Measurements from ENCODE around the gene RIPOR1. TPM values are rescaled to one million over a fixed set of nuclear protein-coding genes. Genes with fewer than 3 reads are reported as not detected.

The RIPOR1 gene
- total RNA-seq, 1 donor from 2014 or later, result 77.0 TPM

DNA sequence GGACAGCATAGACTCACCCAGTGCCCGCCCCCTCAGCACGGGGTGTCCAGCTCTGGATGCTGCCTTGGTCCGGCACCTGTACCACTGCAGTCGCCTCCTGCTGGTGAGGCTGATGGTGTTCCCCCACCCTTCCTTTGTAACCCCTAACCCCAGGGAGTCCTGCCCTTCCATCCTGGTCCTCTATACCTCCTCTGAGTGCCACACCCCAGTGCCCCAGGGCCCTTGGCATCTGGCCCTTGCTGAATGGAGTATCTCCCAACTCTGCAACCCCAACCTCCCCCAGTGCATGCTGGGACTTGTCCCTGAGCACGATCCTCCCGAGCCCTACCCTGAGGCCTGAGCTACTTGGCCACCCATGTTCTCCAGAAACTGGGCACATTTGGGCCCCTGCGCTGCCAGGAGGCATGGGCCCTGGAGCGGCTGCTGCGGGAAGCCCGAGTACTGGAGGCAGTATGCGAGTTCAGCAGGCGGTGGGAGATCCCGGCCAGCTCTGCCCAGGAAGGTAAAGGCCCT is 15.8 kb downstream of the RIPOR1 start:
- TF ChIP-seq, protein P1, sequence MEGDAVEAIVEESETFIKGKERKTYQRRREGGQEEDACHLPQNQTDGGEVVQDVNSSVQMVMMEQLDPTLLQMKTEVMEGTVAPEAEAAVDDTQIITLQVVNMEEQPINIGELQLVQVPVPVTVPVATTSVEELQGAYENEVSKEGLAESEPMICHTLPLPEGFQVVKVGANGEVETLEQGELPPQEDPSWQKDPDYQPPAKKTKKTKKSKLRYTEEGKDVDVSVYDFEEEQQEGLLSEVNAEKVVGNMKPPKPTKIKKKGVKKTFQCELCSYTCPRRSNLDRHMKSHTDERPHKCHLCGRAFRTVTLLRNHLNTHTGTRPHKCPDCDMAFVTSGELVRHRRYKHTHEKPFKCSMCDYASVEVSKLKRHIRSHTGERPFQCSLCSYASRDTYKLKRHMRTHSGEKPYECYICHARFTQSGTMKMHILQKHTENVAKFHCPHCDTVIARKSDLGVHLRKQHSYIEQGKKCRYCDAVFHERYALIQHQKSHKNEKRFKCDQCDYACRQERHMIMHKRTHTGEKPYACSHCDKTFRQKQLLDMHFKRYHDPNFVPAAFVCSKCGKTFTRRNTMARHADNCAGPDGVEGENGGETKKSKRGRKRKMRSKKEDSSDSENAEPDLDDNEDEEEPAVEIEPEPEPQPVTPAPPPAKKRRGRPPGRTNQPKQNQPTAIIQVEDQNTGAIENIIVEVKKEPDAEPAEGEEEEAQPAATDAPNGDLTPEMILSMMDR (IDR thresholded peaks at IDR 0.05), result no peak
- no peaks in the 10 kb centered on the region for H3K27me3 Mint-ChIP-seq (ENCODE audit: unreplicated experiment)
- no peak overlapping the region for H3K27ac Mint-ChIP-seq (ENCODE audit: unreplicated experiment)
- peaks cover 24% of the 10 kb centered on the region for H3K36me3 Mint-ChIP-seq (ENCODE audit: unreplicated experiment)
- no peaks in the 10 kb centered on the region for H3K9me3 Mint-ChIP-seq (ENCODE audit: unreplicated experiment)
- no peak for DNase-seq (ENCODE audit: extremely low spot score, unreplicated experiment)
- peaks cover 20% of the 10 kb centered on the region for H3K4me1 Mint-ChIP-seq (ENCODE audit: unreplicated experiment)
- no peak overlapping the region for H3K4me3 Mint-ChIP-seq (ENCODE audit: unreplicated experiment)

GRCh38 chr16:67544844-67545664 is 16.4 kb downstream of the RIPOR1 start:
- no peaks in the 10 kb centered on the region for H3K9me3 Mint-ChIP-seq (ENCODE audit: unreplicated experiment)
- H3K4me3 Mint-ChIP-seq (ENCODE audit: unreplicated experiment), result no peak overlapping the region
- H3K4me1 Mint-ChIP-seq (ENCODE audit: unreplicated experiment), result peaks cover 20% of the 10 kb centered on the region
- no peak for DNase-seq (ENCODE audit: extremely low spot score, unreplicated experiment)
- peaks cover 24% of the 10 kb centered on the region for H3K36me3 Mint-ChIP-seq (ENCODE audit: unreplicated experiment)
- H3K27ac Mint-ChIP-seq (ENCODE audit: unreplicated experiment), result no peak overlapping the region
- TF ChIP-seq, protein P1 (IDR thresholded peaks at IDR 0.05), result no peak
- H3K27me3 Mint-ChIP-seq (ENCODE audit: unreplicated experiment), result no peaks in the 10 kb centered on the region

DNA sequence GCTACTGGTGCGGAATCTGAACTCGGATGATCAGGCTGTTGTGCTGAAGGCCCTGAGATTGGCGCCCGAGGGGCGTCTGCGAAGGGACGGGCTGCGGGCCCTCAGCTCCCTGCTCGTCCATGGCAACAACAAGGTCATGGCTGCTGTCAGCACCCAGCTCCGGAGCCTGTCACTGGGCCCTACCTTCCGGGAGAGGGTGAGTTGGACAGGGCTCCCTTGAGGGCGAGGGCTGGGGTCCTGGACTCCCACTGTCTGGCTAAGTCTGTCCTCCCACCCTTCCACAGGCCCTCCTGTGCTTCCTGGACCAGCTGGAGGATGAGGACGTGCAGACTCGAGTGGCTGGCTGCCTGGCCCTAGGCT is 17.0 kb downstream of the RIPOR1 start:
- Mint-ChIP-seq H3K4me3 (ENCODE audit: unreplicated experiment) (no peak overlapping the region), H3K9me3 (ENCODE audit: unreplicated experiment) (no peaks in the 10 kb centered on the region), H3K4me1 (ENCODE audit: unreplicated experiment) (peaks cover 21% of the 10 kb centered on the region), H3K36me3 (ENCODE audit: unreplicated experiment) (peaks cover 19% of the 10 kb centered on the region), H3K27me3 (ENCODE audit: unreplicated experiment) (no peaks in the 10 kb centered on the region), H3K27ac (ENCODE audit: unreplicated experiment) (no peak overlapping the region)
- TF ChIP-seq, protein P1 (IDR thresholded peaks at IDR 0.05), result no peak
- DNase-seq (ENCODE audit: extremely low spot score, unreplicated experiment), result no peak

DNA sequence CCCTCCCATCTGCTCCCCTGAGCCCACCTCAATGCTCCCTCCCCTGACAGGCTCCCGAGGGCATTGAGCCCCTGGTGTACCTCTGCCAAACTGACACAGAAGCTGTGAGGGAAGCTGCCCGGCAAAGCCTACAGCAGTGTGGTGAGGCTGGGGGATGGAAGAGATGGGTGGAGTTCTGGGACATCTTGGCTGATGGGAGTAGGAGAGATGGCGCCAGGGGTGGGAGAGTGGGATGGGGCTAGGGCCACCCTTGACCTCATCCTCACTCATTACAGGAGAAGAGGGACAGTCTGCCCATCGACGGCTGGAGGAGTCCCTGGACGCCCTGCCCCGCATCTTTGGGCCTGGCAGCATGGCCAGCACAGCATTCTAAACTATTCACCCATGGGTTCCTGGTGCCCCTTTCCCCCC is 17.5 kb downstream of the RIPOR1 start:
- H3K27me3 Mint-ChIP-seq (ENCODE audit: unreplicated experiment), result no peaks in the 10 kb centered on the region
- peaks cover 16% of the 10 kb centered on the region for H3K36me3 Mint-ChIP-seq (ENCODE audit: unreplicated experiment)
- no peak overlapping the region for H3K4me3 Mint-ChIP-seq (ENCODE audit: unreplicated experiment)
- no peaks in the 10 kb centered on the region for H3K9me3 Mint-ChIP-seq (ENCODE audit: unreplicated experiment)
- TF ChIP-seq, protein P1 (IDR thresholded peaks at IDR 0.05), result no peak
- DNase-seq (ENCODE audit: extremely low spot score, unreplicated experiment), result no peak
- peaks cover 17% of the 10 kb centered on the region for H3K4me1 Mint-ChIP-seq (ENCODE audit: unreplicated experiment)
- H3K27ac Mint-ChIP-seq (ENCODE audit: unreplicated experiment), result peak overlapping the region; percentile 1

- H3K4me3 Mint-ChIP-seq (ENCODE audit: unreplicated experiment), result no peak overlapping the region
- H3K27ac Mint-ChIP-seq (ENCODE audit: unreplicated experiment), result peak overlapping the region; percentile 63
- peaks cover 12% of the 10 kb centered on the region for H3K36me3 Mint-ChIP-seq (ENCODE audit: unreplicated experiment)
Measured at GRCh38 chr16:67546761-67547422, 18.3 kb downstream of the RIPOR1 start.

More at GRCh38 chr16:67546761-67547422, 18.3 kb downstream of the RIPOR1 start:
- H3K4me1 Mint-ChIP-seq (ENCODE audit: unreplicated experiment), result peaks cover 13% of the 10 kb centered on the region
- peak; percentile 90 for DNase-seq (ENCODE audit: extremely low spot score, unreplicated experiment)
- no peaks in the 10 kb centered on the region for H3K9me3 Mint-ChIP-seq (ENCODE audit: unreplicated experiment)
- TF ChIP-seq, protein P1 (IDR thresholded peaks at IDR 0.05), result peak; percentile 95
- H3K27me3 Mint-ChIP-seq (ENCODE audit: unreplicated experiment), result no peaks in the 10 kb centered on the region
